Mesenchymal stem cell (in vitro differentiated cells and primary cell): ENCODE results near the gene TAF11L9.
"Not testable (repeated sequence)": the region's sequence is repeated elsewhere in the genome, so short reads cannot be mapped to it uniquely, and the experiment has no call there.

Experiments used
- DNase-seq: peaks from one replicate; pipeline ENCODE4 v3.0.0-alpha.2; 2013
- H2AFZ ChIP-seq: one replicate; pipeline ENCODE4 v1.6.1; 2013; ENCODE audit warnings: low read depth, mild to moderate bottlenecking, control low read depth, inconsistent platforms, low read length, moderate library complexity
- H2AK5ac ChIP-seq: 2 replicates; pipeline ENCODE4 v1.6.1; 2013; ENCODE audit warnings: low read length, moderate library complexity, mild to moderate bottlenecking, inconsistent platforms; ENCODE audit not compliant: severe bottlenecking
- H2BK120ac ChIP-seq: one replicate; pipeline ENCODE4 v1.6.1; 2013; ENCODE audit warnings: low read depth, mild to moderate bottlenecking, inconsistent platforms, low read length, moderate library complexity
- H2BK12ac ChIP-seq, 2 experiments: one replicate each; pipeline ENCODE4 v1.6.1; 2013; ENCODE audit warnings: inconsistent platforms in 2 of 2, low read length in 2 of 2, mild to moderate bottlenecking in 2 of 2, moderate library complexity in 2 of 2, control low read depth in 1 of 2
- H2BK15ac ChIP-seq: one replicate; pipeline ENCODE4 v1.6.1; 2013; ENCODE audit warnings: mild to moderate bottlenecking, low read depth, inconsistent platforms; ENCODE audit not compliant: poor library complexity, severe bottlenecking
- H2BK5ac ChIP-seq: 2 replicates; pipeline ENCODE4 v1.6.1; 2013; ENCODE audit warnings: low read depth, mild to moderate bottlenecking, low read length, control low read depth, inconsistent platforms; ENCODE audit not compliant: poor library complexity, severe bottlenecking
- H3K14ac ChIP-seq, 2 experiments: one replicate each; pipeline ENCODE4 v1.6.1; 2013; ENCODE audit warnings: inconsistent platforms in 2 of 2, low read length in 2 of 2, control low read depth in 1 of 2, mild to moderate bottlenecking in 1 of 2, moderate library complexity in 1 of 2
- H3K18ac ChIP-seq, 2 experiments: one replicate each; pipeline ENCODE4 v1.6.1; 2013; ENCODE audit warnings: inconsistent platforms in 2 of 2, low read length in 2 of 2, control low read depth in 1 of 2, low read depth in 1 of 2, mild to moderate bottlenecking in 1 of 2
- H3K23ac ChIP-seq, 2 experiments: one replicate each; pipeline ENCODE4 v1.6.1; 2013; ENCODE audit warnings: inconsistent platforms in 2 of 2, low read length in 2 of 2, mild to moderate bottlenecking in 2 of 2, moderate library complexity in 2 of 2, control low read depth in 1 of 2
- H3K27ac ChIP-seq: 2 replicates; pipeline ENCODE4 v1.5.1; 2013; ENCODE audit warnings: mild to moderate bottlenecking, moderate library complexity, low read length, control low read depth, inconsistent platforms; ENCODE audit not compliant: poor library complexity, severe bottlenecking
- H3K27me3 ChIP-seq, 2 experiments: 2 replicates each; pipeline versions ENCODE4 v1.6.1 to v1.7.0; 2013; ENCODE audit warnings: low read length in 2 of 2, mild to moderate bottlenecking in 2 of 2, moderate library complexity in 2 of 2, control low read depth in 1 of 2, inconsistent platforms in 1 of 2; ENCODE audit not compliant: control insufficient read depth in 1 of 2, insufficient read depth in 1 of 2
- H3K36me3 ChIP-seq, 2 experiments: 2 replicates each; pipeline versions ENCODE4 v1.6.1 to v1.7.0; 2013; ENCODE audit warnings: low read length in 2 of 2, control low read depth in 1 of 2, inconsistent platforms in 1 of 2, low read depth in 1 of 2, mild to moderate bottlenecking in 1 of 2; ENCODE audit not compliant: insufficient read depth in 2 of 2, control insufficient read depth in 1 of 2
- H3K4ac ChIP-seq, 2 experiments: one replicate each; pipeline ENCODE4 v1.6.1; 2013; ENCODE audit warnings: inconsistent platforms in 2 of 2, low read length in 2 of 2, mild to moderate bottlenecking in 2 of 2, moderate library complexity in 2 of 2, control low read depth in 1 of 2, low read depth in 1 of 2
- H3K4me1 ChIP-seq: 2 replicates; pipeline ENCODE4 v1.6.1; 2013; ENCODE audit warnings: low read depth, low read length, control low read depth; ENCODE audit not compliant: control insufficient read depth, insufficient read depth
- H3K4me2 ChIP-seq: 2 replicates; pipeline ENCODE4 v1.6.1; 2013; ENCODE audit warnings: low read length, mild to moderate bottlenecking, inconsistent platforms; ENCODE audit not compliant: poor library complexity, severe bottlenecking
- H3K4me3 ChIP-seq, 2 experiments: 2 replicates each; pipeline versions ENCODE4 v1.5.1 to v1.7.0; 2013; ENCODE audit warnings: low read length in 2 of 2, mild to moderate bottlenecking in 2 of 2, control low read depth in 1 of 2, low read depth in 1 of 2; ENCODE audit not compliant: insufficient read depth in 1 of 2
- H3K79me1 ChIP-seq: replicated peaks from 2 replicates; pipeline ENCODE4 v1.6.1; 2013; ENCODE audit warnings: mild to moderate bottlenecking, control low read depth, low read length, inconsistent platforms; ENCODE audit not compliant: poor library complexity, severe bottlenecking
- H3K9ac ChIP-seq: 2 replicates; pipeline ENCODE4 v1.7.0; 2013; ENCODE audit warnings: mild to moderate bottlenecking, low read length, moderate library complexity
- H3K9me3 ChIP-seq: 2 replicates; pipeline ENCODE4 v1.7.0; 2013; ENCODE audit warnings: mild to moderate bottlenecking, low read length; ENCODE audit not compliant: control insufficient read depth
- H4K8ac ChIP-seq: one replicate; pipeline ENCODE4 v1.6.1; 2013; ENCODE audit warnings: inconsistent platforms, mild to moderate bottlenecking, low read length, moderate library complexity
- H4K91ac ChIP-seq: one replicate; pipeline ENCODE4 v1.6.1; 2013; ENCODE audit warnings: mild to moderate bottlenecking, low read length, inconsistent platforms
- WGBS: methylation state at CpG from one replicate; pipeline ENCODE4 v1.1.7; 2013; ENCODE audit warnings: mixed read lengths; 5-methylcytosine and 5-hydroxymethylcytosine counted together

The TAF11L9 gene

GRCh38 chr5:17607461-17607860 lies 13.3 kb upstream of the TAF11L9 start:
- DNase-seq, H2BK120ac ChIP-seq, H3K4me2 ChIP-seq, H2BK15ac ChIP-seq, H3K4me1 ChIP-seq, H3K36me3 ChIP-seq, H3K23ac ChIP-seq, H3K4me3 ChIP-seq, H2BK5ac ChIP-seq, H2AK5ac ChIP-seq, H3K14ac ChIP-seq, H4K91ac ChIP-seq, H3K27ac ChIP-seq, H3K4ac ChIP-seq, H3K18ac ChIP-seq, H4K8ac ChIP-seq, H3K9me3 ChIP-seq, H2BK12ac ChIP-seq, H3K79me1 ChIP-seq, H2AFZ ChIP-seq, H3K27me3 ChIP-seq, H3K9ac ChIP-seq: not testable (repeated sequence)
- 92% methylated on average over 3 of the region's 4 CpGs for WGBS

- no peaks in the 10 kb centered on the region for H3K4me1 ChIP-seq
- H3K27ac ChIP-seq: no peak overlapping the region
- H2BK12ac ChIP-seq: no peak overlapping the region
- no peaks in the 10 kb centered on the region for H3K79me1 ChIP-seq
- no peaks in the 10 kb centered on the region for H3K9me3 ChIP-seq
- no peak for DNase-seq
- H3K4me3 ChIP-seq: no peak overlapping the region
- no peak overlapping the region for H3K18ac ChIP-seq
- H2BK120ac ChIP-seq: no peak overlapping the region
- no peak overlapping the region for H4K8ac ChIP-seq
- no peak overlapping the region for H2AK5ac ChIP-seq
- no peak overlapping the region for H3K9ac ChIP-seq
- no peak overlapping the region for H3K4ac ChIP-seq
- H3K27me3 ChIP-seq: no peaks in the 10 kb centered on the region
- no peak overlapping the region for H3K14ac ChIP-seq
- no peak overlapping the region for H2BK15ac ChIP-seq
- no peak overlapping the region for H3K23ac ChIP-seq
- H3K36me3 ChIP-seq: no peaks in the 10 kb centered on the region
- no peak overlapping the region for H2BK5ac ChIP-seq
- no peak overlapping the region for H4K91ac ChIP-seq
- no peak overlapping the region for H3K4me2 ChIP-seq
- no peak overlapping the region for H2AFZ ChIP-seq
- 84% methylated on average over 8 of the region's 14 CpGs for WGBS
Observed at GRCh38 chr5:17604951-17605350, 10.8 kb upstream of the TAF11L9 start.

GRCh38 chr5:17603880-17604279 lies 9.7 kb upstream of the TAF11L9 start, which contains the start of gene TAF11L11:
TAF11L11 (plus strand) TSS chr5:17604183.
- not testable (repeated sequence) for H2BK15ac ChIP-seq, H3K4me3 ChIP-seq, H2AK5ac ChIP-seq, H3K9me3 ChIP-seq, H2AFZ ChIP-seq, H3K4me1 ChIP-seq, H3K36me3 ChIP-seq, H3K9ac ChIP-seq, H2BK12ac ChIP-seq, H3K79me1 ChIP-seq, H3K14ac ChIP-seq, DNase-seq, H3K4ac ChIP-seq, H3K27ac ChIP-seq, H4K91ac ChIP-seq, H2BK5ac ChIP-seq, H3K27me3 ChIP-seq, H4K8ac ChIP-seq, H3K23ac ChIP-seq, H2BK120ac ChIP-seq, H3K4me2 ChIP-seq, H3K18ac ChIP-seq
- WGBS: 80% methylated on average over 5 of the region's 6 CpGs

- no CpG with 5 or more reads among the region's 15 CpGs for WGBS
- not testable (repeated sequence) for H3K4ac ChIP-seq
Observed at GRCh38 chr5:17597728-17598127, 3.5 kb upstream of the TAF11L9 start, which contains the start of gene TAF11L10. TAF11L10 (minus strand) TSS chr5:17597828.

More at GRCh38 chr5:17597728-17598127, 3.5 kb upstream of the TAF11L9 start, which contains the start of gene TAF11L10:
- H3K4me3 ChIP-seq, H2BK12ac ChIP-seq, H3K18ac ChIP-seq, H2BK5ac ChIP-seq, H3K36me3 ChIP-seq, DNase-seq, H2AFZ ChIP-seq, H3K27me3 ChIP-seq, H4K8ac ChIP-seq, H3K79me1 ChIP-seq, H2BK120ac ChIP-seq, H3K23ac ChIP-seq, H3K14ac ChIP-seq, H2AK5ac ChIP-seq, H3K9me3 ChIP-seq, H3K4me2 ChIP-seq, H3K9ac ChIP-seq, H3K4me1 ChIP-seq, H4K91ac ChIP-seq, H2BK15ac ChIP-seq, H3K27ac ChIP-seq: not testable (repeated sequence)
